Caco-2 (cell line): ENCODE results near the gene VRK1. TPM values are rescaled to one million over a fixed set of nuclear protein-coding genes. Genes with fewer than 3 reads are reported as not detected.

Experiments
- BruUV-seq: library from RNA; stranded (reverse); fragments of 400-500 nt; replicated peaks from 2 replicates; lab custom pipeline; 2021; lab: Mats Ljungman, UMichigan
- CTCF ChIA-PET: fragments of 300-600 bp; sonication (Branson Sonifier 250); formaldehyde crosslinking; loops from one replicate; lab custom pipeline; 2022; ENCODE audit warnings: antibody characterized with exemption; lab: Charles Lee
- POLR2A ChIA-PET: fragments of 300-600 bp; sonication (Branson Sonifier 250); formaldehyde crosslinking; loops from one replicate; lab custom pipeline; 2022; ENCODE audit warnings: antibody characterized with exemption; lab: Charles Lee
- DNase-seq, 2 experiments: peaks; one replicate each; pipeline versions ENCODE4 v3.0.0 to v3.0.0-alpha.2; 2020 to 2022
- H3K27me3 ChIP-seq: replicated peaks from 2 replicates; pipeline ENCODE4 v1.6.0; 2011; ENCODE audit warnings: low read length; ENCODE audit not compliant: control insufficient read depth, insufficient read depth
- H3K36me3 ChIP-seq: 2 replicates; pipeline ENCODE4 v1.5.1; 2011; ENCODE audit warnings: low read length; ENCODE audit not compliant: control insufficient read depth, insufficient read depth
- H3K4me1 ChIP-seq: fragments of 250-450 bp; sonication (Bioruptor Pico); 2 replicates; pipeline ENCODE4 v1.5.1; 2020; ENCODE audit warnings: mild to moderate bottlenecking
- H3K4me3 ChIP-seq: 2 replicates; pipeline ENCODE4 v1.5.1; 2011; ENCODE audit warnings: low read depth, mild to moderate bottlenecking, control low read depth, low read length
- H3K9me3 ChIP-seq: fragments of 250-450 bp; sonication (Bioruptor Pico); 2 replicates; pipeline ENCODE4 v1.5.1; 2020; ENCODE audit warnings: mild to moderate bottlenecking, moderate library complexity
- H3K27ac Mint-ChIP-seq: one replicate; pipeline ENCODE4 v1.8.0; 2022; ENCODE audit warnings: mixed read lengths; ENCODE audit not compliant: unreplicated experiment
- H3K27me3 Mint-ChIP-seq: one replicate; pipeline ENCODE4 v1.8.0; 2022; ENCODE audit warnings: mixed read lengths; ENCODE audit not compliant: insufficient read depth, unreplicated experiment
- H3K36me3 Mint-ChIP-seq: one replicate; pipeline ENCODE4 v1.8.0; 2022; ENCODE audit warnings: mild to moderate bottlenecking, mixed read lengths; ENCODE audit not compliant: insufficient read depth, unreplicated experiment
- H3K4me1 Mint-ChIP-seq: one replicate; pipeline ENCODE4 v1.8.0; 2022; ENCODE audit warnings: low read depth, mixed read lengths; ENCODE audit not compliant: unreplicated experiment
- H3K4me3 Mint-ChIP-seq: one replicate; pipeline ENCODE4 v1.8.0; 2022; ENCODE audit warnings: mild to moderate bottlenecking, moderate library complexity, mixed read lengths; ENCODE audit not compliant: unreplicated experiment
- H3K9me3 Mint-ChIP-seq: one replicate; pipeline ENCODE4 v1.8.0; 2022; ENCODE audit warnings: mixed read lengths; ENCODE audit not compliant: unreplicated experiment
- CTCF ChIP-seq, 2 experiments: fragments of 200-600 bp in 1 of 2; IDR thresholded peaks; 1 replicate in 1 of 2; 2 replicates in 1 of 2; pipeline versions ENCODE4 v1.5.1 to v1.8.0; 2011 to 2022; ENCODE audit warnings: antibody characterized with exemption in 1 of 2, control low read depth in 1 of 2, inconsistent platforms in 1 of 2, low read depth in 1 of 2, low read length in 1 of 2, mild to moderate bottlenecking in 1 of 2, moderate library complexity in 1 of 2; ENCODE audit not compliant: insufficient read depth in 1 of 2, severe bottlenecking in 1 of 2, unreplicated experiment in 1 of 2
- intact Hi-C: fragments of 100-400 bp; cut with micrococcal nuclease; formaldehyde crosslinking; loops from one replicate; pipeline ENCODE4 v1.10.0; 2022; ENCODE audit not compliant: unreplicated experiment
- total RNA-seq: library from RNA; stranded (reverse); gene quantifications from 2 replicates; pipeline ENCODE4 v1.2.3, GENCODE V29; 2022

The VRK1 gene
- total RNA-seq, 1 experiment from 2014 or later: 42.1 TPM

- ChIA-PET POLR2A (no interaction called here), CTCF (interaction anchor here (0.6 to 0.8 kb wide), 3 partner anchors 22 to 69 kb away, joined by 3 read pairs; no protein-coding TSS in a partner anchor)
- intact Hi-C loops: no loop called here
- no TSS peak for BruUV-seq
- Histone ChIP-seq H3K36me3 (no peaks in the 10 kb centered on the region), H3K9me3 (no peaks in the 10 kb centered on the region), H3K4me1 (no peaks in the 10 kb centered on the region), H3K4me3 (no peak overlapping the region), H3K27me3 (no peaks in the 10 kb centered on the region)
- Mint-ChIP-seq H3K27ac (no peak overlapping the region), H3K36me3 (no peaks in the 10 kb centered on the region), H3K27me3 (peaks cover 9% of the 10 kb centered on the region), H3K9me3 (no peaks in the 10 kb centered on the region), H3K4me3 (no peak overlapping the region), H3K4me1 (no peaks in the 10 kb centered on the region)
- no peak for TF ChIP-seq CTCF (IDR thresholded peaks at IDR 0.05; ENCODE audit: insufficient read depth in 1 of 2, low read depth in 1 of 2, low read length in 1 of 2, severe bottlenecking in 1 of 2, unreplicated experiment in 1 of 2)
- DNase-seq: no peak
Observed at GRCh38 chr14:96783043-96783914, 13.9 kb upstream of the VRK1 start.

GRCh38 chr14:96783915-96784224 lies 13.3 kb upstream of the VRK1 start:
- TF ChIP-seq CTCF (IDR thresholded peaks at IDR 0.05; ENCODE audit: insufficient read depth in 1 of 2, low read depth in 1 of 2, low read length in 1 of 2, severe bottlenecking in 1 of 2, unreplicated experiment in 1 of 2): no peak
- ChIA-PET POLR2A (no interaction called here), CTCF (interaction anchor here (0.7 kb wide), 1 partner anchor 22 kb away, joined by 3 read pairs; no protein-coding TSS in a partner anchor)
- Histone ChIP-seq H3K36me3 (no peaks in the 10 kb centered on the region), H3K9me3 (no peaks in the 10 kb centered on the region), H3K4me1 (no peaks in the 10 kb centered on the region), H3K27me3 (no peaks in the 10 kb centered on the region), H3K4me3 (no peak overlapping the region)
- intact Hi-C loops: no loop called here
- no peak for DNase-seq
- Mint-ChIP-seq H3K9me3 (no peaks in the 10 kb centered on the region), H3K4me1 (no peaks in the 10 kb centered on the region), H3K27me3 (peaks cover 9% of the 10 kb centered on the region), H3K36me3 (no peaks in the 10 kb centered on the region), H3K27ac (no peak overlapping the region), H3K4me3 (no peak overlapping the region)
- BruUV-seq: no TSS peak

- H3K36me3 Mint-ChIP-seq: no peaks in the 10 kb centered on the region
- TF ChIP-seq CTCF (IDR thresholded peaks at IDR 0.05; ENCODE audit: insufficient read depth in 1 of 2, low read depth in 1 of 2, low read length in 1 of 2, severe bottlenecking in 1 of 2, unreplicated experiment in 1 of 2): no peak
- no peak for DNase-seq
- H3K4me1 Mint-ChIP-seq: no peaks in the 10 kb centered on the region
- Histone ChIP-seq H3K27me3 (no peaks in the 10 kb centered on the region), H3K4me1 (no peaks in the 10 kb centered on the region), H3K4me3 (no peak overlapping the region), H3K36me3 (no peaks in the 10 kb centered on the region), H3K9me3 (no peaks in the 10 kb centered on the region)
- H3K4me3 Mint-ChIP-seq: no peak overlapping the region
- no TSS peak for BruUV-seq
- CTCF ChIA-PET: no interaction called here
- H3K27me3 Mint-ChIP-seq: peaks cover 14% of the 10 kb centered on the region
- POLR2A ChIA-PET: no interaction called here
- intact Hi-C loops: no loop called here
- H3K9me3 Mint-ChIP-seq: no peaks in the 10 kb centered on the region
- no peak overlapping the region for H3K27ac Mint-ChIP-seq
Observed at GRCh38 chr14:96790186-96790585, 7.0 kb upstream of the VRK1 start.
